SW 1271 (cell line): ENCODE measurements around the gene TTBK2.
"Not testable (repeated sequence)": the region's sequence is repeated elsewhere in the genome, so short reads cannot be mapped to it uniquely, and the experiment has no call there.

Source experiments
- DNase-seq, 2 experiments: peaks; one replicate each; lab custom pipeline; 2025; lab: John Stamatoyannopoulos, UW

TTBK2 gene

DNA sequence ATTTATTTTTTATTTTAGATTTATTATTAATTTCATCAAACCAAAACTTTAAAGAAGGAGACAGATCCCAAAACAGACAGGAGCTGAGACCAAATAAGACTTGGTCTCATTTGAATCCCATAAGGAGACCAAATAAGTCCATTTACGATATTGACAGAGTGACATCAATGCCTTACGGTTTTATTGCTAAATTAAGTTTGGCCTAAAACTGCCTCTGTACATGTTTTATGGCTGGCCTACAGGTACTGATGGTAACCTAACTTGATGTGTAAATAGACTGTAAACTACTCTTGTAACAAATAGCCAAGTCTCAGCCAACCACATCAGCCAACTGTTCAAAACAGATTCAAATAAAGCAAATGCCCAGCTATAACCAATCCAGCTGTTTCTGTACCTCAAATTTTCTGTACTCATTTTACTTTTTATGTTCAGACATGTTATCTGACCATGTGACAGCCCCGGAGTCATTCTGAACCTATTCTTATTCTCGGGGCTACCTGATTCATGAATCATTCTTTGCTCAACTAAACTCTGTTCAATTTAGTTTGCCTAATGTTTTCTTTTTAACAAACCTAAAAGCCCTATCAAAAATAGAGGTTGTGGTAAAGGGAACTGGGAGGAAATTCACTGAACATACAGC lies 94.2 kb downstream of the TTBK2 start:
- no peak for DNase-seq

DNA sequence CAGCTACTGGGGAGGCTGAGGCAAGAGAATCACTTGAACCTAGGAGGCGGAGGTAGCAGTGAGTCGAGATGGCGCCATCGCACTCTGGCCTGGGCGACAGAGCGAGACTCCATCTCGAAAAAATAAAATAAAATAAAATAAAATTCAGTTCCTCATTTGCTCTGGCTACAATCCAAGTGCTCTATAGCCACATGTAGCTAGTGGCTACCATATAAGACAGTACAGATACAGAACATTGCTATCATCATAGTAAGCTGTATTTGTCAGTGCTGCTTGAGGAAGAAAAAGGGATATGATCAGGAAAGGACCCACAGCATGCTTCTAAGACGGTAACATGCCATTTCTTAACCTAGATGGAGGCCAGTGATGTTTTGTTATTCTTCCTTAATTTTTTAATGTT lies 95.0 kb downstream of the TTBK2 start:
- no peak for DNase-seq

DNA sequence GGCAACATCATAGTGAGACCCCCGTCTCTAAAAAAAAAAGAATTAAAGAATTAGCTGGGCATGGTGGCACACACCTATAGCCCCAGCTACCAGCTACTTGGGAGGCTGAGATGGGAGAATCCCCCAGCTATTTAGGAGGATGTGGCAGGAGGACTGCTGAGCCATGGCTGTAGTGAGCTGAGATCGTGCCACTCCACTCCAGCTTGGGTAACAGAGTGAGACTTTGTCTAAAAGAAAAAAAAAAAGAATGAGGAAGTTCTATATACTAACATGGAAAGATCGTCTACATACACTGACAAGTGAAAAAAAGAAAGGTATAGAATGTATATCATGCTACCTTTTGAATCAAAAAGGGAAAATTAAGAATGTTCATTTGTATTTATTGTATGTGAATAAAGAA lies 99.8 kb downstream of the TTBK2 start:
- no peak for DNase-seq

DNA sequence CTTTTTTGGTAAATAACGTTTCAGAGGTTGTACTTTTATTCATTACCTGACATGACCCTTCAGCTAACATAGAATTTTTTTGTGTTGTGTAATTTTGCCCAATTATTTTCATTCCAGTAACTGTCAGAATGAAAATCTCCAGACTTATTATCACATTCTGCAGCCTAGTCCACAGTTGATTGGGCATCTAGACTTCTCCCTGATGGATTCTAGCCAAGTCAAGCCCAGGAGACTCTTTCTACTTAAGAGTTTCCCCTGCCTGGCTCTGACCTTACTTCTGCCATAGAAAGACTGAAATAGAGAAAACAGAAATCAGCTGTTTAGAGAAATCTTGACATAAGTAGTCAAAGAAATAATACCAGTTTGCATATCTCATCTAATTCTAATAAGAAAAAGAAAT lies 100.8 kb downstream of the TTBK2 start:
- DNase-seq: no peak

DNA sequence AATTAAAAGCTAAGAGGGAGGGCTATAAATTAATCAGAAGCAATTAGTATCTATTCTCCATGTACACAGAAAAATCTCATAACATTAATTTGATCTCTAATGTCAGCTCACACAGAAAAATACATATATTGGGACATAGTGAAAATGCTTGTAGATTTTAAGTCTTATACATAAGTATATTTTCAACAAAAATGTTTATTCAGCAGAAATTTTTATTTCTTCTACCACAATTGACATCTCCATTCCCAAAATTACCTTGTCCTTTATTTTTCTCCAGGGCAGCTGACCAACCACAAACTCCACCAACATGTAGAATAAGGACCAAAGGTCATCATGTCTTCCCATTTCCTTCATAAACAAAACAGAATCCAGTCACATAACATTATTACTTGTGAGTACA lies 109.1 kb downstream of the TTBK2 start:
- DNase-seq: no peak

DNA sequence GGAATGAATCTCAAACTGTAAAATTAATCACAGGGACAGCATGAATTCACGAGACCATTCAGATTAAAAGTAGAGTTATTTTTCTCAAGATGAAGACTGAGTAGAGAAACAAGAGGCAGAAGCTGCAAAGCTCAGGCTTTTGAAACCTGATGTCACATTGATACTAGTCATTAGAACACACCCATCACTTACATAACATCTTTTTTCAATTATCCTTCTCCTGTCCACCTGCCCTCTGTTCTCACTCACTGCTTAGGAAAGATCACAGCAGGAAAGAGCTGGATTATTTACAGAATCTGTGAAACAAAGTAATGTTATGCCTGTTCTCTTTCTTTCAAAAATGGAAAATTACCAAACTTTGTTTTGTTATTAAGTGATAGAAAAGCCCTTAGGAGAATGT lies 111.7 kb downstream of the TTBK2 start:
- DNase-seq: no peak

DNA sequence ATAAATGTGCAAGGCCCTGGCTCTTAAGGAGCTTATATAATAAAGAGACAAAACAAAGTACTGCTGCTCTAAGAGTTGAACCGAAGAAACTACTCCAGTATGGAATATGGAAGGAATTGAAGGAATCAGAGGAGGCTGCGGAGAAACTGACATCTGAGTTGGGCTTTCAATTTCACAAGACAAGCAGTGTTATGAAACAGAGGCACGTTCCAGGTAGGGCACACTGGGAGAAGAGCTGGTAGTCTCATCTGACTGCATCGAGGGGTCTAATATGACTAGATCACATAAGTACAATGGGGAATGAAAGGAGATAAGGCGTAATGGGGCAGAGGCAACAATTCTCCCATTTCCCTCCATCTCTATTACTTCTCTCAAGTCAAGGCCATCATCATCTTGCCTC lies 115.3 kb downstream of the TTBK2 start:
- no peak for DNase-seq

DNA sequence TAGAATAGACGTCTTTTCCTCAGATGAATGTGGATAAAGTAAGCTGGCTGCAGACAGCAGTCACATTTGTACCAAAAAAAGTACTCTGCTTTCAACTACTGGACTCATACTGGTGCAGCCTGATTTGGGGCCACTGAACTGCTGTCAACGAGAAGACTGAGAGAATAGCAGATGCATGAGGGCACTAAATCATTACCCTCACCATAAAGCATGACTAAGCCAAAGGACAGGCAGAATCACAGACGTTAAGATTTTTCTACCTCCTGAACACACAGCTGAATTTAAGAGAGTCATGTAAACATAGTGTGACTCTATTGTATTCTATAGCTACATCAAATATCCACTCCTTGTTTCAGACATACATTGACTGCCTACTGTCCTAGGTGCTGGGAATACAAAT lies 115.8 kb downstream of the TTBK2 start:
- no peak for DNase-seq

DNA sequence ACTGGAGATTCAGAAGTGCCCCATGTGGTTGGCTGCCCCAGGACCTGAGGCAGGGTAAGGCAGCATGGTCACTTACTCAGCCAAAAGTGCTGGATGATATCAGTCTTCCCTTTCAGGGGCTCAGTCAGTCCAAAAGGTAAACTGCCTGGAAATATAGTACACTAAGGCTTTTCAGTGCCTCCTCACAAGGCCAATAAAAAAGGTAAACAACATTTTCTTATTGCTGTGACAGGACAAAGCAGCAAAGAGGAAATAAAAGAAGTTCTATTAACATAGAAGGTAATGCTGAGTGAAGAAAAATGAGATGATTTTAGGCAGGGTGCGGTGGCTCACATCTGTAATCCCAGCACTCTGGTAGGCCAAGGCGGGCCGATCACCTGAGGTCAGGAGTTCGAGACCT lies 117.1 kb downstream of the TTBK2 start:
- DNase-seq: no peak

DNA sequence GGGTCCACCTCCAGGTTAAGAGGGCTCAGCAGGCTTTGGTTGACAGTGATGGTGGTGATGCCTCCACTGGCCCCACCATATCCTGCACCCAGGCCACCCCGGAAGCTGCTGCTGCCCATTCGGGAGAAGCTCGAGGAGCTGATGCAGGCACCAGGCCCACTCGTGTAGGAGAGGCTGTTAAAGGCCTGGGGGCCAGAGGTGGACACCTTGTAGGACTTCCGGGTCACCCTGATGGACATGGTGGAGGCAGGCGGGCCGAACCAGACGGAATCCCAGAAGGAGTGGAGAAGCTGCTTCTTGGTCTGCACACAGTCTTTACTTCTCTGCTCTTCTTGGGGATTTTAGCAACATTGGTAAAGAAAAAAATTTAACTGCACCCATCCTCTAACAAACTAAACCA lies 118.4 kb downstream of the TTBK2 start:
- DNase-seq: no peak

DNA sequence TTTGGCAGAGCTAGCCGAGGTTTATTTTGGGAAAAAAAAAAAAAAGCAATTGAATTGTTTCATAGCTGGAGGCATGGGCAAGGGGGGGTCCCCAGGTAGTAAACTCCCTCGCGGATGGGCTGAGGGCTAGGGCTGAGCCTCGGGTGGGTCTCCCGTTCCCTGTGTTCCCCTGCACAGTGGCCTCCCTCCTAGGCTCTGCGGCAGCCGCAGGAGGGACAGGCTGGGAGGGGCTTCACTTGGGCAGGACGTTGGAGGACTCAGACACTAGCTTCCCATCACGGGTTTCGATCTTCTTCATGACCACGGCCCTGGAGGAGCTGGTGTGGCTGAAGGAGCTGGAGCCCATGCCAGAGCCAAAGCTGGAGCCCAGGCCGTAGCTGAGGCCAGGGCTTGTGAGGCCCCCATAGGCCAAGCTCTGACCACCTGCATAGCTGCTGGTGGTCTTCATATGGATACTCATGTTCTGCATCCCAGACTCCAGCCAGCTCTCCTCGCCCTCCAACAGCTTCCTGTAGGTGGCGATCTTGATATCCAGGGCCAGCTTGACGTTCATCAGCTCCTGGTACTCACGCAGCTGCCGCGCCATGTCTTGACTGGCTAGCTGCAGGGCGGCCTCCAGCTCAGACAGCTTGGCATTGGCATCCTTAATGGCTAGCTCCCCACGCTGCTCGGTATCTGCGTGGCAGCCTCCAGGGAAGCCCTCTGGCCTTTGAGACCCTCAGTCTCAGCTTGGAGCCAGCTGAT lies 119.7 kb downstream of the TTBK2 start:
- no peak for DNase-seq

DNA sequence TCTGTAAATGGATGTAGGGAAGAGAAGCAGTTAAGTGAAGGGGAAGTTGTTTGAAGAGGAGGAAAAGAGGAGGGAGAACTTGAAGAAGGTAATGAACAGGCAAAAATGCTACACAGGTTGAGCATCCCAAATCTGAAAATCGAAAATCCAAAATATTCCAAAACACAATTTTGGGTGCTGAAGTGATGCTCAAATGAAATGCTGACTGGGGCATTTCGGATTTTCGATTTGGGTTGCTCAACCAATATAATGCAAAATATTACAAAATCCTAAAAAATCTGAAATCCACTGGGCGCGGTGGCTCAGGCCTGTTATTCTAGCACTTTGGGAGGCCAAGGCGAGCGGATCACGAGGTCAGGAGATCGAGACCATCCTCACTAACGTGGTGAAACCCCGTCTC lies 121.8 kb downstream of the TTBK2 start:
- no peak for DNase-seq

DNA sequence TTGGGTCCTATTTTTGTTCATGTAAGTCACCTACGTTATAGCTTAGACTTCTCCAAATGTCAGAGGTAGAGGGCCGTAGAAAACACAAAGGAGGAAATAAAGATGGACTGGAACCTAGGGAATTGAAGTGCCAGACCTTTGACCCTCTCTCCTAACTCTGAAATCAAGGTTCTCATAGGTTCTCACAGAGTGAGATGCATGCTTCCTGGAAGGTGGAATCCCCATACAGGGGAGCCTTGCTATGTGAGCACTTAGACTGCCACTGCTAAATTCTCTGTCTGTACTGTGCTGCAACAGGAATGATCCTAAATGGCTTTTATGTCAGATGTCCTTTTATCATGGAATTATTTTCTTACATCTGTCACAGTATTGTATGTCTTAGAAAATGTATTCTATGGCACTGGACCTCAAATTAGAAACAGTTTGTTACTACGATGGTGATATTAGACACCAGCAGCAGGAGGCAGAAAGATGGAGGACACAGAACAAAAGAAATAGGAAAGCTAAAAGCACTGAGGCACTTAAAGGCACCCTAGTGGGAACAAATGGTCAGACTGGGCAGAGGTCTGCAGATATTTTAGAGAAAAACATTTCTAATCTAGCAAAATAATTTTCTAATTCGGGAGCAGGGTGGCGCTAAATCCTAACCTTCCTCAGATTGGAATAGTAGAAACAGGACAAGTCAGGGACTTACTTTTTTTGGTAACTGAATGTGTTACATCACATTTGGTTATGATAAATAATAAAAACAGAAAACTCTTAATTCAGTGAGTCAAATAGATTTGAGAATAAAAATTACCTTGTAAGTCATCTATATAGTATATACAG lies 123.4 kb downstream of the TTBK2 start:
- DNase-seq: no peak

DNA sequence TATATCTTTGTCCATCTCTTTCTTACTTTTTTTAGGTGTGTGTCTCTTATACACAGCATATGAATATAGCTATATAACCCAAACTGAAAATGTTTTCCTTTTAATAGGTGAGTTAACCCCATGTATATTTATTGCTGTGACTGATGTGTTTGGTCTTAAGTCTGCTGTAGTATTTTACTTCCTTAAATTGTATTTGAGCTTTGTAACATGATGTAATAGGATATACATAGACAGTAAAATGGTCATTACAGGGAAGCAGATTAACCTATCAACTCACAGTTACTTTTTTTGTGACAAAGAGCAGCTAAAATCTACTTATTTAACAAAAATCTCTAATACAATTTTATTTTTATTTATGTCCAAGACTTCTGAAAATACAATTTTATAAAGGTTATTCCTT lies 131.9 kb downstream of the TTBK2 start:
- DNase-seq: no peak

DNA sequence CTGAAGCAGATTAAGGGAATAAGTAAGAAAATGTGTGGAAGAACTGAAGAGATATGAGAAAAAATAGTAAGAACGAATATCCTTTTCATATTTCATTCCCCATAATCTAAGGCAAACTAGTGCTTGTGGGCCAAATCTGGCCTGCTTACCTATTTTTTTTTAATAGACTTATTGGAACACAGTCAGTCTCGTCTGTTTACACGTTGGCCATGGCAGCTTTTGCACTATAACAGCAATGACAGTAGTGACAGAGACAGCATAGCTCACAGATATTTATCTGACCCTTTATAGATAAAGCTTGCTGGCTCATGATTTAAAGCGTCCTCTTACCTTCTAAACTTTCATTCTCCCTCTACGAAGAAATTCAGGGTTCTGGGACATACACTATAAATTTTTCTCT lies 133.6 kb downstream of the TTBK2 start:
- DNase-seq: no peak

DNA sequence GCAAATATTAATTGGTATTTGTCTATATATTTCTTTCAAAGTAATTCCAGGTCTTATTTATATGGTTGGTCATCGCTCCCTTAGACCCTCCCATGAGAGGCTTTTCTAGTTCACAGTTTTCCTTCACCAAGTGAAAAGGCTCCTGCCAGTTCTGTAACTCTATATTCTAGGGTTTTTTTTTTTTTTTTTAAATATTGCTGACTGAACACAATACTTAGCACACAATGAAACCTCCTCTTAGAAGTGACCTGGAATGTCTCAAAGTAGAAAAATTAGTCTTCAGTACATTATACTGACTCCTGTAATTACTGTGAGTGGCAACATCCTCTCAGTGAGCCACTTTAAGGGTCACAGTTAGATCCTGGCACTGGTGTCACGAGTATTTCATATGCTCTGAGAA lies 135.0 kb downstream of the TTBK2 start:
- no peak for DNase-seq

DNA sequence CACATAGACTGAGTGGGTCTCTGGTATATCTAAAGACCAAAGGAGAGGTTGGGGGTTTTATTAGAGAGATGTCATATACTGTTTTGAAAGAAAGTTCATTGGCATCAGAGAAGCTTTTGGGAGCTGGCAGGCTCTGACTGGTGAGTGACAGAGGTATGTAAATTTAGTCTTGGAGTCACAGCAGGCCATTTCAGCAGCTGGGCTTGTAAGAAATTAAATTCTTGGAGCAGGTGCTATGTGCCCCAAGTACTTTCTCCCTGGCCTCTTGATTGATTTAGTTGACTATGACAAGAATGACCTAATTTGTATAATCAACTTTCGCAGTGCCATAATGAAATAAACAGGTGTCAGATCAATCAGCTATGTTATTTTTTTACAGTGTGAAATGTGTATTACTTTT lies 135.9 kb downstream of the TTBK2 start:
- no peak for DNase-seq

DNA sequence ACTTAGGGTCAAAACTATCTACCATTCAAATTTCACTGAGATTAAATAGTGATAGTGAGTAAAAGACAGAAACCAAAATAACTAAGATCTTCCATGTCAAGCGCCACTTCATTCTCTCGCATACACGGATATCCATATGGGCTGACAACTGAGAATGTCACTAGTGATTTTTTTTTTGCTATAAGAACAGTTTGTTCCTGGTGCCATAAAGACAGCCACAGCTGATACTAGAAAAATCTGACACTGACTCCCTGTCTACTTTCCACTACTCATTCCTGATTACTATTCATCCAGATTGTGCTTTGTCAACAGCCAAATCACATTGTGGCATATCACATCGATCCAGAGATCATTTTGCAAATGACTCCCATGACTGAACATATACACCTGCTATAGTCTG lies 137.9 kb downstream of the TTBK2 start:
- DNase-seq: no peak

DNA sequence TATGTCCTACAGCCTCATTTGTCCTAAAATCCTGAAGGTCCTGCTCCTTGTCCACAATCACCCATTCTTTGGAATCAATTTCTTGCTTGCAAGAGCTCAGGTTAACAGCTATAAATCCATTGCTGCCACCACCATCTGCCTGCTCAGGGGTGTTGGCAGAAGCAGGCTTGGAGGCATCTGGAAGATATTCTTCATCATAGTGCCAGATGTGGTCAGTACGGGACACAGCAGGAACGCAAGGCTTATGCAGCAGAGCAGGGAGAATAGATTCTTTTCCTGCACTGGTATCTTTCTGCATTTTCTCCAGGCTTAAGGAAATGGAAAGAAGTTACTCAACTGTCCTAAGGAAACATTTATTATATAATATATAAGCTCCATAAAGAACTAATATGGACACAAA lies 145.2 kb downstream of the TTBK2 start:
- no peak for DNase-seq

DNA sequence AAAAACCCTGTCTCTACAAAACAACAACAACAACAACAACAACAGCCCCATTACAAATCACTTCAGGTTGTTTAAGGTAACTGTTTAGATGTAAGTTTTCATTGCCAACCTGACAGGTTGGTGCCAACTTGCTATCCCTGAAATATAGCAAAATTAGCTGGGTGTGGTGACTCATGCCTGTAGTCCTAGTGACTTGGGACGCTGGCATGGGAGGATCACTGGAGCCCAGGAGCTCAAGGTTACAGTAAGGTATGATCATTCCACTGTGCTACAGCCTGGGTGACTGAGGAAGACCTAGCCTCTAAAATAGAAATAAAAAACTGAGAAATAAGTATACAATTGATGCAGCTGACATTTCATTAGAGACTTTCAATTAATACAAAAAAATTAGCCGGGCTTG lies 147.7 kb downstream of the TTBK2 start:
- DNase-seq: no peak

DNA sequence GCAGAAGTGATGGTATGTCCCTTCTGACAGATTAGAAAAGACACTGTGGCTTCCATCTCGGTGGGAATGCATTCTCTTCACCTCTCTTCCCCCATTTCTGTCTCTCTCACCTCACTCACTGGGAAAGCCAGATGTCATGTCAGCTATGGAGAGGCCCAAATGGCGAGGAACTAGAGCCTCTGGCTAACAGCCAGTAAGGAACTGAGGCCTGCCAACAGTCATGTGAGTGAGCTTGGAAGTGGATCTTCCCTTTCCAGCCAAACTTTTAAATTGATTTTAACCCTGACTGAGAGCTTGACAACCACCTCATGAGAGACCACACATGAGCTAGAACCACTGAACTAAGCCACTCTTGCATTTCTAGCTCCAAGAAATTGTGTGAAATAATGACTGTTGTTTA lies 148.4 kb downstream of the TTBK2 start:
- DNase-seq: no peak

DNA sequence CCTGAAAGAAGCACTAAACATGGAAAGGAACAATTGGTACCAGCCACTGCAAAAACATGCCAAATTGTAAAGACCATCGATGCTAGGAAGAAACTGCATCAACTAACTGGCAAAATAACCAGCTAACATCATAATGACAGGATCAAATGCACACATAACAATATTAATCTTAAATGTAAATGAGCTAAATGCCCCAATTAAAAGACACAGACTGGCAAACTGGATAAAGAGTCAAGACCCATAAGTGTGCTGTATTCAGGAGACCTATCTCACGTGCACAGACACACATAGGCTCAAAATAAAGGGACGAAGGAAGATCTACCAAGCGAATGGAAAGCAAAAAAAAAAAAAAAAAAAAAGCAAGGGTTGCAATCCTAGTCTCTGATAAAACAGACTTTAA lies 154.5 kb downstream of the TTBK2 start:
- not testable (repeated sequence) for DNase-seq

DNA sequence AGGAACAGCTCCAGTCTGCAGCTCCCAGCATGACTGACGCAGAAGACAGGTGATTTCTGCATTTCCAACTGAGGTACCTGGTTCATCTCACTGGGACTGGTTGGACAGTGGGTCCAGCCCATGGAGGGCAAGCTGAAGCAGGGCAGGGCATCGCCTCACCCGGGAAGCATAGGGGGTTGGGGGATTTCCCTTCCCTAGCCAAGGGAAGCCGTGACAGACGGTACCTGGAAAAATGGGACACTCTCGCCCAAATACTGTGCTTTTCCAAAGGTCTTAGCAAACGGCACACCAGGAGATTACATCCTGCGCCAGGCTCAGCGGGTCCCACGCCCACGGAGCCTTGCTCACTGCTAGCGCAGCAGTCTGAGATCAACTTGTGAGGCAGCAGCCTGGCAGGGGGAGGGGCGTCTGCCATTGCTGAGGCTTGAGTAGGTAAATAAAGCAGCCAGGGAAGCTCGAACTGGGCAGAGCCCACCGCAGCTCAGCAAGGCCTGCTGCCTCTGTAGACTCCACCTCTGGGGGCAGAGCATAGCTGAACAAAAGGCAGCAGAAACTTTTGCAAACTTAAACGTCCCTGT lies 156.3 kb downstream of the TTBK2 start:
- not testable (repeated sequence) for DNase-seq
